ENCODE results near the gene PLEKHG2.
"Not testable (repeated sequence)": the region's sequence is repeated elsewhere in the genome, so short reads cannot be mapped to it uniquely, and the experiment has no call there.

GRCh38 chr19:39451257-39451656, 38.8 kb downstream of the PLEKHG2 start:
- TF ChIP-seq CTCF (conservative IDR thresholded peaks at IDR 0.05 in 1 of 2, IDR thresholded peaks at IDR 0.05 in 1 of 2; ENCODE audit: low read depth in 1 of 2, low read length in 2 of 2); EZH2 (IDR thresholded peaks at IDR 0.05; ENCODE audit: low read length, missing control alignments): not testable (repeated sequence)
